ENCODE results near the gene SYT7.
A peak's percentile ranks its signal among the peaks of the same experiment; 100 is the strongest.
"Not testable (repeated sequence)": the region's sequence is repeated elsewhere in the genome, so short reads cannot be mapped to it uniquely, and the experiment has no call there.

Gene SYT7, protein sequence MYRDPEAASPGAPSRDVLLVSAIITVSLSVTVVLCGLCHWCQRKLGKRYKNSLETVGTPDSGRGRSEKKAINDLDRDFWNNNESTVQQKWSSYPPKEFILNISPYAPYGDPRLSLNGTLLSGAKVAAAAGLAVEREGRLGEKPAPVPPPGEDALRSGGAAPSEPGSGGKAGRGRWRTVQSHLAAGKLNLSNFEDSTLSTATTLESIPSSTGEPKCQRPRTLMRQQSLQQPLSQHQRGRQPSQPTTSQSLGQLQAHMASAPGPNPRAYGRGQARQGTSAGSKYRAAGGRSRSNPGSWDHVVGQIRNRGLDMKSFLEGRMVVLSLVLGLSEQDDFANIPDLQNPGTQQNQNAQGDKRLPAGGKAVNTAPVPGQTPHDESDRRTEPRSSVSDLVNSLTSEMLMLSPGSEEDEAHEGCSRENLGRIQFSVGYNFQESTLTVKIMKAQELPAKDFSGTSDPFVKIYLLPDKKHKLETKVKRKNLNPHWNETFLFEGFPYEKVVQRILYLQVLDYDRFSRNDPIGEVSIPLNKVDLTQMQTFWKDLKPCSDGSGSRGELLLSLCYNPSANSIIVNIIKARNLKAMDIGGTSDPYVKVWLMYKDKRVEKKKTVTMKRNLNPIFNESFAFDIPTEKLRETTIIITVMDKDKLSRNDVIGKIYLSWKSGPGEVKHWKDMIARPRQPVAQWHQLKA

DNA sequence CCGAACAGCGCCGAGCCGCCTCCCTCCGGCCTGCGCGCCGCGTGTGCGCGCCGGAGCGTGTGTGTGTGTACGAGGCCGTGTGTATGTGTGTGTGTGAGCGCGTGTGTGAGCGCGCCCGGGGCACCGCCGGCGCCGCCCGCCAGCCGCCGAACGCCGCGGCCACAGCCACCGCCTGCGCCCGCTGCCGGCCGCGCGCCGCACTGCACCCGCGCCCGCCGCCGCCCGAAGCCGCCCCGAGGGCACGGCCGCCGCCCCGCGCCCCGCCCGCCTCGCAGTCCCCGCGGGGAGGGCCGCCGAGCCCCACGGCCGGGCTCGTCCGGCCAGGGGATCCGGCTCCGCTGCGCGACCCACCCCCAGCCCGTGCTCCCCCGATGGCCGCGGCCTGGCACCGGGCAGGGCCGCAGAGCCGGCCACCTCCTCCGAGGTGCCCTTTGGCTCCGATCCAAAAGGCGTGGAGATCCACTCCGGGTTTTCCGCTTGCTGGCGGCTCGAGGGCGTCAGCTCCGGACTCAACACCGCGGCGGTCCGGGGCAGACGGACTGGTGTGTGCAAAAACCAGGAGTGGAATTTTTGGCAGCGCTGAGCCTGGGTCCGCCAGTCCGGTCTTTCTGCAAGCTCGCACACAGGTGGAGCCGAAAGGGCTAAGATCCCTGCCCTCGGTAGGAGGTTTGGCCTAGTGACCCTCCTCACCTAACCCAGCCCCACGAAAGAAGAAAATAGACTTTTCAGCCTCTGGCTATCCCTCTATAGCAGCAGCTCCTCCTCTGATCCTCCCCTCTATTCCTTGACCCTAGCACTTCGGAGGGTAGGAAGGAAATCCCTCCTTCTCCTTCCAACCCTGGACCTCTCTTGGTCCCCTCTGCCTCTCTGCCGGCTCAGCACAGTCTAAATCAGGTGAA is at the start of gene SYT7:
Gene SYT7 (minus strand): TSS at position 47 of the 899 bp plus-strand sequence. CDS start 256 bp downstream, outside the sequence.
- peak; percentile 96 for DNase-seq

DNA sequence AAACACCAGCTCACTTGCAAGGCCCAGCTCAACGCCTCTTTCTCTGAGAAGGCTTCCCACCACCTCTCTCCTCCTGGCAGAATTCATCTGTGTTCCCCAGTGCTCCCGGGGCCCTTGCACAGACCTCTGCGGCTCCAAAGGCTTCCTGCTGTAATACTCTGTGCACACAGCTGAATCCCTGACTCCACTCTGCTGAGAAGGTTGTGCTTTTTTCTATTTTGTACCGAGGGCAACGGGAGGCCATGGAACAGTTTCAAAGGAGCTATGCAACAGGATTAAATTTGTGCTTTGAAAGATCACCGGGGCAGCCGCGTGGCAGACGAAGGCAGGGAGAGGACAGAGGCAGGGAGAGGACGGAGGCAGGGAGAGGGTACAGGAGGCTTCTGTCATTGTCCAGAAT is 49.2 kb upstream of the SYT7 start:
- no peak for DNase-seq

DNA sequence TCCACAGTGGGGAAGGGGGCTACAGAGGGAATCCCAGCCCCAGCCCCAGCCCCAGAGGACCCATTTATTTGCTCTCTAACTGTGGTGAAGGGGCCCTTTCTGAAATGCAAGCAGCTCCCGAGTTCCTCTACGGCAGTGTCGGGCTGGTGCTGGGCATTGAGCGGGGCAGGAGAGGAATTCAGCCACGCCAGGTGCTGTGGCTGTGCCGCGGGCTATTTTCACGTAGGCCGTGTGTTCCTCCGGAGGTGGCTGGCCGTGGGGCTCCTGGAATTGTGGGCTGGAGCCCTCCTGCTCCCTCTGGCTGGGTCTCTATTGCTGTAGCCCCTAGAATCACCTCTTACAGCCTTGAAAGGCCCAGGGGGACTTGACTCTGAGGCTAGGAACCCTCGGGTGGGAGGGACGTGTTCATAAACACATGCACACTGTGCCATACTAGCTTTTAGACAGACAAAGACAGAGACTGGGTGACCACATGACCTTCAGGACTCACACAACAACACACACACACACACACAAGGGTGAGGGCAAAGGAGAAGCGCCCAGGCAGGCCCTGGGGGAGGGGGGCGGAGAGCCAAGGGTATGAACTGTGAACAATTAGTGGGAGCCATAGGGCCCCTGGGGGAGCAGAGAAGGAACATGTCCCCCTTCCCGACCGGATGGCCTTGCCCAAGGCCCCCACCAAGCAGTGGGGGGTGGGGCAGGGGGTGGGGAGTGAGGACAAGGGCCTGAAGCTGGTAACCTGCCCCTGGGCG is 48.4 kb upstream of the SYT7 start:
- DNase-seq = no peak

DNA sequence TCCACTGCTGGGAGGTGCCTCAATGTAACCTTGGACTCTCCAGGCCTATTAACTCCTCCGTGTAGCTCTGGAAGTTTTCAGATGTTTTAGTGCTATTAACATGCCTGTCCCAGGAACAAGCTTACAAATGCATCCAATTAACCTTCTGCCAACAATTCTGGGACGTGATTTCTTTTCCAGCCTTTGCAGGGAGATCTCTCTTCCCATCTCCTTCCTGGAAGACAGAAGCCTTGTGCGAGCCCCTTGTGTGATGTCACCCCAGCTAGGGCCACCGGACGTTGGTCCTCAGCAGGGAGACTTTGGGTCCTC is 47.7 kb upstream of the SYT7 start:
- no peak for DNase-seq

DNA sequence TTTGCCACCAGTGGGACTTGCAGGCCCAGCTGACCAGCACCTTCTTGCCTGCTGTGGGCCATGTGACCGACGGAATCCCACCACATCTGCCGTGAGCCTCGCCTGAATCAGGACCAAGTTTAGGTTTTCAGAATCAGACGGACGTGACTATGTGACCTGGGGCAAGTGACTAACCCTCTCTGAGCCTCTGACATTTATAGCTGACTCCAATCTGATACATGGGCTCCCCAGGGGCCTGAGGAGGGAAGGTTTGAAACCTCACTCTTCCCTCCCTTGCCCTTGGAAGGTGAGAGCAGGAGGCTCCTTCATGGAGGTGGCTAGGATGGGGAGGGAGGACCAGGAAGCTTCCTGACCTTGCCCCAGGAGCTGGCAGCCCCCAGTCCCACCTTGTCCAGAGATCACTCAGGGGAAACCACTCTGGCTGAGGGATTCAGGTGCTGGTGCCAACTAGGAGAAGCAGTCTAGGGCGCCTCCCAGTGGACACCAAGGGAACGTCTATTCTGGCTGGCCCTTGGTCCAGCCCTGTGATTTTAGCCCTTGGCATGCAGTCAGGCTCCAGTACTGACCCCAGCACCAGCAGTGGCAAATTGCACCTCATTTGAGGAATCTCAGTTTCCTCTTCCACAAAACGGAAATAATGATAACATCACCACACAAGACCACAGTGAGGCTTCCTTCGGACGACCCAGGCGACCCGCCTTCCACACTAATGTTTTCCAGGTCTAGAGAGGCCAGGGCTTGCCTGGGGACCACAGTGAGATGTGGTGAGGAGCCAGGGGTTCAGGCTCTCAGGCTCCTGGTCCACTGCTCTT is 47.2 kb upstream of the SYT7 start:
- DNase-seq = peak; percentile 58

DNA sequence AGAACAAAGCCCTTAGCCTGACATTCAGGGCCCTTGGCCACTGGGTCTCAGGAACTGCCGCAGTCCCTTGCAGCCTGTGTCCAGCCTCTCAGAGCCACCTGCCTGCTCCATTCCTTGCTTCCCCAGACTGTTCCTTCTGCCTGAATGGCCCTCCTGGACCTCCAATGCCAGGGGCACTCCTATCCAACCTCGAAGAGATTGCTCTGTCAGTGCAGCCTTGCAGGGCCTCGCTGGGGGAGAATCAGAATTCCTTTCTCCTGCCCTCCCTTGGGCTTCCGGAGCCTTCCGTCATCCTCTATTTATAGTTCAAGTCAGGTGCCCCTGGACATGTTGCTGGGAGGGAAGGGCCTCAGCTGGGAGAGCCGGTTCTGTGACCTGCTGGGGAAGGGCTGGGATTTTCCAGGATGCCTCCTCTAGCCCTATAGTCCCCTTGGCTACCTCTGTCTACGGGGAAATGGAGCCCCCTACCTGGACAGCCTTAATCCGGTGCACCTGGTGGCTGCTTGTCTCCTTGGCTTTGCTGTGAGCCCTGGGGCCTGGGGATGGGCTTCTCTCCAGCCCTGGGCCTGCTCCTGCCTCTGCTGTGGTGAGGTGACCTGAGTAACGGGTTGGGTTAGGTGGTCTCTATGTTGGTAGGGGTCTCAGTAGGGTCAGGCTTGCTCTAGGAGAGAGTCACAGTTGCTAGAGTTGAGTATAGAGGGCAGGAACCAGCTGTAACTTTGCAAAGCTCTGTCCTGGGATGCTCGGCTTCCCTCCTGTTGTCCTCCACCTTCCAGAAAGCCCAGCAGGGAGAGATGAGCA is 45.9 kb upstream of the SYT7 start:
- DNase-seq = no peak

DNA sequence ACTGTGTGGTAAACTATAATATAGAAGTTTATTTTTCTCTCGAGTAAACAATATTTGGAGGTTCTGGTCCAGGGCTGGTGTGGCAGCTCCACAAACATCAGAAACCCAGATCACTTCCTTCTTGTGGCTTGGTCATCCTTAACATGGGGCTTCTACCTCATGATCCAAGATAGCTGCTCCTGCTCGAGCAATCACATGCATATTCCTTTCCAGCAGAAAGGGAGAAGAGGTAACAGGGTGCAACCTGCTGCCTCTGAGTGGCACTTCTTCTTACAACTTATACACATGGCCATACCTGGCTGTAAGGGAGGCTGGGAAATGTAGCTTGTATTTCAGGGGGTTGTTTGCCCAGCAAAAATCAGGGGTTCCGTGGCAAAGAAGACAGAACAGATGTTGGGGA is 44.6 kb upstream of the SYT7 start:
- no peak for DNase-seq

DNA sequence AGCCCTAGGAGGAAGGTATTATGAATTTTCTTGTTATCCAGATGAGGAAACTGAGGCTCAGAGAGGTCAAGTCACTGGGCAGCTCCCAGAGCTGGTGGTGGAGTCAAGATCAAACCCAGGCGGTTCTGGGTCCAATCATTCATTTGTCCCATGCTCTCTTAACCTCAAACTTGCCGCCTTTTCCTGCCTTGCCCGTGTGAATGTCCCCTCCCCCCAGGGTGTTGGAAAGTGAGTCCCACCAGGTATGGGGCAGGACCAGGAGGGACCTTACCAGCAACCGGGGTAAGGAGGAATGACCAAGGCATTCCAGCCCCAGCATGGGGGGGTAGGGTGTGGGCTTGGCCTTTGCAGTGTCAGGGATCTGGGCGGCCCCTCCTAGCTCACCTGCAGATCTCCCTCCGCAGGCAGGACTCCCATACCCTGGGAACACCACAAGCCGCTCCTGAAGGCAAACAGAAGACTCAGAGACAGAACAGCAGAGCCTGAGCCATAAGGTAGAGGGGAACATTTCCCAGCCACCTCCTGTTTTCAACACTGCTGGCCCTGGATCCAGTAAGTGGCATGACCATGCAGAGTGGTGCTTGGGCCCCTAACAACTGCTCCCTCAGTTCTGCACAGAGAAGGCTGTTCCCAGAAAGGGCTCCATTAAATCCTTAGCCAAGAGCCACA is 41.2 kb upstream of the SYT7 start:
- DNase-seq = no peak

DNA sequence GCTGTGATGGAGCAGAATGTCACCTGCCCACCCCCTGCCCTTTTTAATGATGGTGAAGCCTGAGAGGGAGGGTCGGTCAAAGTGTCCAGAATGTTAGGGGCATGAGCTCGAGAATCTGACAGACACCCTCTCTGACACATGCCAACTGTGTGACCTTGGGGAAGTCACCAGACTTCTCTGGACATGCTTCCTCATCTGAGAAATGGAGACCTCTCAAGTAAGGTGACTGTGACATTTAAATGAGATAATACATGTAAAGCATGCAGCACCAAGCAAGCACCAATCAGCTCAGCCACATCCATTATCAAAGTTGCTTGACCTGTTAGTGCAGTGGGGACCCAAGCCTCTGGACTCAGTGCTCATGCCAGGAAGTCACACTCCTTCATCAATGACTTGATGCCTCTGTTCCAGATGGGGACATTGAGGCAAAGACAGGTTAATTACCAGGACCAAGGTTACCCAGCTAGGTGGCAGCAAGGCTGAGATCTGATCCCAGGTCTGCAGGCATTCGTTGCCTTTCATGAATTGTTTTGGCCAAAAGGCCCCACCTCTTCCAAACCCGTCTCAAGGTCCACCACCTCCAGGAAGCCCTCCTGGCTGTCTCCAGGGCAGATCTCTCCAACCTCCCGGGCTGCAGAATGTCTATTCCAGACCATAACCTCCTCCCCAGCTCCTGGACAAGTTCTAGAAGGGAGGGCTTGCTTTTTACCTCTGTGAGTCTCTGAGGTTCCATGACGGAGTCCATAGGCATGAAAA is 38.8 kb upstream of the SYT7 start:
- DNase-seq = no peak

DNA sequence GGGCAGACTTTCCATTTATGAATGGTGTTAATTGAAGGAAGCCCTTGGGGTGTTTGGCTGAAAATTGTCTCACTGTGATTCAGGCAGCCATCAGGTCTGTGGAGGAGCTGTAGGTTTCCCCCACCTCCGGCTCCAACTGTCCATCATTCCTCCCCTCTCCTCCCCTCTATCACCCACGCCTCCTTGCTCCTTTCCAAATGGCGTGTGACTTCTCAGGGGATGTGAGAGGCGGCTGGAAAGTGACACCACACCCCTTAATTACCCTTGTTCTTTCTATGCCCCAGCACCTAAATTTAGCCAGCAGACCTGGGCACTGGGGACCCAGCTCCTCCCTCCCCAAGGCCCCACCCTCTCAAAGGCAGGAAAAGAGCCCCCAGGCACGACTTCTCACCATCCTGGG is 38.1 kb upstream of the SYT7 start:
- no peak for DNase-seq

DNA sequence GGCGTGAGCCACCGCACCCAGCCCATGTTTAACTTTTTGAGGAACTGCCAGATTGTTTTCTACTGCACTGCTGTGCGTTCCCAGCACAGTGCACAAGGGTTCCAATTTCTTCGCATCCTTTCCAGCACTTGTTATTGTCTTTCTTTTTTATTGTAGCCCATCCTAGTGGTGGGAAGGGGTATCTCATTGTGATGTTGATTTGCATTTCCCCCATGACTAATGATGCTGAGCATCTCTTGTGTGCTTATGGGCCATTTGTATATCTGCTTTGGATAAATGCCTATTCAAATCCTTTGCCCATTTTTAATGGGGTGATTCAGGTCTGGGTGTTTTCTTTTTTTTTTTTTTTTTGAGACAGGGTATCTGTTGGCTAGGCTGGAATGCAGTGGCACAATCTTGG is 36.6 kb upstream of the SYT7 start:
- no peak for DNase-seq

DNA sequence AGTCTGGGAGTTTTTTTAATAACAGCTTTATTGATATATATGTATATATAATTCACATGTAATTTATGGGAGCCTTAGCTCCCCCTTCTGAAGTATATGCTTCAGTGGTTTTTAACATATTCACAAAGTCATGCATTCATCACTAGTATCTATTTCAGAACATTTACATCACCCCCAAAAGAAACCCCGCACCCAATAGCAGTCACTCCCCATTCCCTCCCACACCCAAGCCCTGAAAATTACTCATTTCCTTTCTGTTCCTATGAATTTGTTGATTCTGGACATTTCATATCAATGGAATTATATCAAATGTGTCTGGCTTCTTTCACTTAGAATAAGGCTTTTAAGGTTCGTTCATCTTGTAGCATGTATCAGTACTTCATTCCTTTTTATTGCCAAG is 35.6 kb upstream of the SYT7 start:
- no peak for DNase-seq

DNA sequence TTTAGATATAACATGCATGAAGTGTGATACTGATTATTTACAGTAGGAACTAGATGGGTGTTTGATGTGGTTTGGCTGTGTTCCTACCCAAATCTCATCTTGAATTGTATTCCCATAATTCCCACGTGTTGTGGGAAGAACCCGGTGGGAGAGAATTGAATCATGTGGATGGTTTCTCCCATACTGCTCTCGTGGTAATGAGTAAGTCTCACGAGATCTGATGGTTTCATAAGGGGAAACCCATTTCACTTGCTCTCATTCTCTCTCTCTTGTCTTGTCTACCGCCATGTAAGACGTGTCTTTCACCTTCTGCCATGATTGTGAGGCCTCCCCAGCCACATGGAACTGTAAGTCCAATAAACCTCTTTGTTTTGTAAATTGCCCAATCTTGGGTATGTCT is 33.9 kb upstream of the SYT7 start:
- DNase-seq = not testable (repeated sequence)

DNA sequence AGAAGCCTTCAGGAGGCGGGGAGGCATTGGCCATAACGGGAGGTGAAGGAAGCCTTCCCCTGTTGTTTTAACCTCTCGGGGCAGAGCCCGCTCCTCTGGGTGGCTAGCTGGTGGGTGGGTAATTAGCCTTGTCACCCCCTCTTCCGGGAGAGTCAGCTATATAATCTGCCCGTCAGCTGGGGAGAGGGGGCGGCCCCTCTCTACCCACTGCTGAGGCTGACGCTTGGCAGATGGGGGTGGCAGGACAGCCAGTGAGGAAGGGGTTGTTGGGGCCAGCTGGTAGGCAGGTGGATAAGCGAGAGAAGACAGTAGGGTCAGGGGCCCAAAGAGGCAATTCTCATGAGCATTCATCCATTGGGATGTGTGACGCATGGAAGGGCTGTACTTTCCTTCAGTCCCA is 33.0 kb upstream of the SYT7 start:
- DNase-seq = no peak

DNA sequence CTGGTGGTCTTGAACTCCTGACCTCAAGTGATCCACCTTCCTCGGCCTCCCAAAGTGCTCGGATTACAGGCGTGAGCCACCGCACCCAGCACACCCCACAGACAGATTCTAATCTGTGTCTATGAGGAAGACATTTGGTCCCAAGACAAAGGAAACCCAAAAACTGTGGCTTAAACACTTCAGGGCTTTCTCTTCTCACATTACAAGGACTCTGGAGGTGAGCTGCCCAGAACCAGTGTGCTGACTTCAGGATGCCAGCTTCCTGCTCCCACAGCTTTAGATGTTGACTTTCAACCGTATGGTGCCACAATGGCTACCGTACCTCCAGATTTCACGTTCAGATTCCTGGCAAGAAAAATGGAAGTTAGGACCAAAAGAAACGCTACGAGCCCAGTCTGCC is 32.2 kb upstream of the SYT7 start:
- no peak for DNase-seq

DNA sequence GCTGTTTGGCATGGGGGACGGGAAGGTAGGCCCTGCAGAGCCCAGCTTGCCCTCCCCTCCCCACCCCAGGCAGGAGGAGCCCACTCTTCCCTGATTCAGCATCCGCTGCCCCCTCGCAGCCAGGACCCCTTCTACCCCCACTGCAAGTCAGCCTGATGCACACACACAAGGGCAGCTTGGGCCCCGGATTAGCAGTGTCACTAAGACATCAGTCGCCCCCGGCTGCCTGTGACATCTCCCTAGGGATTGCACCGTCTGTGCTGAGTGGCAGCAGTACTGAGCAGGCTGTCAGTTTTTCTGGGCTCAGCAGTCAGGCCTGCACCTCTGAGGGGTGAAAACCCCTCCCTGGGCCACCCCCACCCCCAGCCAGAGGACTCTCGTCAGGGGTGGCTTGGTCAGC is 30.4 kb upstream of the SYT7 start:
- DNase-seq = no peak

DNA sequence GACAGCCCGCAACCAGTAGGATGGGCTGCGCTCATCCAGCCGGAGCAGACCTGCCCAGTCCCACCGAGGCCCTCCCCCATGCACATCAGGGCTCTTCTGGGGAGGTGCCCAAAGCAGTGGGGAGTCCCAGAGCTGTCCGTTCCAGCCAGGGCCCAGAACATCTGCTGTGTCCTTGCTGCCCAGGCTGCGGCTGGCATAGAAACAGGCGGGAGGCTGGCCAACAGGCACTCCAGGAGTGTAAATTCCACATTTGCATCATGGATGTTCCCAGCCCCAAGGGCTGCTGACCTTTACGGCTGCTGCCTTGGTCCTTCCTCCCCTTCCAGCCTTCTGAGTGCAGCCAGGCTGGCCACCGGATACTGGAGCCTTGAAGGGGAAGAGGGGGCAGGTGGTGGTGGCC is 30.0 kb upstream of the SYT7 start:
- no peak for DNase-seq

DNA sequence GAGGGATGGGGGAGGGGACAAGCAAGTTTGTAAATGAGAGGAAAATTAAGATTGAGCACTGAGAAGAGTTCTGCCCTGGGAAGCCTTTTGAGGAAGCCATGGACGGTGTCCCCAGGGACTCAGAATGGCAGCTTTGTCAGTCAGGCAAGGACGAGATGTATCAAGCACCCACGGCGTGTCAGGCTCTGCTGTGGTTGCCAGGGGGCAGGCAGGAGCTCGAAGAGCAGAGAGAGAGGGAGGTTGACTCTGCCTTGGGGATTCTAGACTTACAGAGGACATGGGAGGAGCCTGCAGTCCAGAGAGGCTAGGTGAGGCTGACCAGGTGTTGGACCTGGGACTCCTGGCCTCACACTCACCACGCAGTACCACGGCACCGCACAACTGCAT is 29.1 kb upstream of the SYT7 start:
- no peak for DNase-seq

All from femur (tissue), 1 donor.